COLO668 (cell line): ENCODE data around the gene KLHL29.

Experiments
- DNase-seq: peaks from one replicate; lab custom pipeline; 2025; ENCODE audit not compliant: unreplicated experiment; lab: John Stamatoyannopoulos, UW

Gene KLHL29

DNA sequence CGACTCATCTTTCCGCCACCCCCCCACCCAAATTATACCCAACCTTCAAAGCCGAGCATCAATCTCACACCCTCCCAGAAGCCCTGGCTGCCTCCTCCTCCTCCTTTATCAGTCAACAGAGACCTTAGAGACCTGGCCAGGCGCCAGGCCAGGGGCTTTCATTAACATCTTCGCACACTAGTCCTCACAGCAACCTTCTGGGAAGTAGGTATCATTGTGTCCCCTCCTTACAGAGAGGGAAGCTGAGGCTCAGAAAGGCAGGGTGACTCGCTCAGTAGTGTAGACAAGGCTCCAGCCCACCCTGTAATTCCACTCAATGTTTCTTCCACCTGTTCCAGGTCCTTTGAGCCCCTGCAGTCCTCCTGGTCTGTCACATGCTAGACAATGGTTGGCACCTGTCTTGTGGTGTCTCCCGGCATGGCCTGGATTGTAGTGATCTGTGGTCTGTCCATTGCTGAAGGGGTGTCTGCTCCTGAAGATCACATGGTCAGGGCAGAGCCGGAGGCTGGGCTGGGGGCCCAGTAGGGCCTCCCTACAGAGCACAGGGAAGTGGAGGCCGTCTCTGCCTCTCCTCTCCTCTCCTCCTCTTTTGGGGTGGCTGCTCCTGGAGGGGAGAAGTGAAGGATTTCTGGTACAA is 36.0 kb downstream of the KLHL29 start:
- DNase-seq: no peak

DNA sequence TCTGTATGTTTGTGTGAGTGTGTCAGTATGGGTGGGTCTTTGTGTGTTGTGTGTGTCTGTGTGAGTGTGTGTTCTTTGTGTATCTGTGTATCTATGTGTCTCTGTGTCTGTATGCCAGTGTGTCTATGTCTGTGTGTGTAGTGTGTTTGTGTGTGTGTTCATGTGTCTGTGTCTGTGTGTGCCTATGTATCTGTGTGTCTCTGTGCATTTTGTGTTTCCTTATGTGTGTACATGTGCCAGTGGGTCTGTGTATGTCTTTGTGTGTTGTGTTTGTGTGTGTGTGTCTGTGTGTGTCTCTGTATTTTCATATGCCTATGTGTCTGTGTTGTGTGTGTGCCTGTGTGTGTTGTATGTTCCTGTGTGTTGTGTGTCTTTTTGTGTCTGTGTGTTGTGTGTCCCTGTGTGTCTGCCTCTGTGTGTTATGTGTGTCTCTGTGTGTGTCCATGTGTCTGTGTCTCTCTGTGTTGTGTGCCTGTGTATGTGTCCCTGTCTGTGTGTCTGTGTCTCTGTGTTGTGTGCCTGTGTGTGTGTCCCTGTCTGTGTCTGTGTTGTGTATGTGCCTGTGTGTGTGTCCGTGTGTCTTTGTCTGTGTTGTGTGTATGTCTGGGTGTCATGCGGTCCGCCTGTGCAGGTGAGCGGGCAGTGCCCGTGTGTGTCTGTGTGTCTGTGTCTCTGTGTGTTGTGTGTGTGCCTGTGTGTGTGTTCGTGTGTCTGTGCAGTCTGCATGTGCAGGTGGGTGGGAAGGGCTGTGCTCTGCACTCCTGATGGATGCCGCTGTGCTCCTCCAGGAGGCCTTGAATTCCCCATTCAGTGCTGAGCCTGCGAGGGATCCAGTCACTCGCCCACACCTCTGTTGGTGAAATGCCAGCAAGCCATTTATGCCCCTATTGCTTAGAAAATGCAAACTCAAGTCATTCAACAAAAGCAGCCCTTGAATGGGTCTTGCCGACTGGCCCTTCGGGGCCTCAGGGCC is 37.4 kb downstream of the KLHL29 start:
- DNase-seq: no peak

DNA sequence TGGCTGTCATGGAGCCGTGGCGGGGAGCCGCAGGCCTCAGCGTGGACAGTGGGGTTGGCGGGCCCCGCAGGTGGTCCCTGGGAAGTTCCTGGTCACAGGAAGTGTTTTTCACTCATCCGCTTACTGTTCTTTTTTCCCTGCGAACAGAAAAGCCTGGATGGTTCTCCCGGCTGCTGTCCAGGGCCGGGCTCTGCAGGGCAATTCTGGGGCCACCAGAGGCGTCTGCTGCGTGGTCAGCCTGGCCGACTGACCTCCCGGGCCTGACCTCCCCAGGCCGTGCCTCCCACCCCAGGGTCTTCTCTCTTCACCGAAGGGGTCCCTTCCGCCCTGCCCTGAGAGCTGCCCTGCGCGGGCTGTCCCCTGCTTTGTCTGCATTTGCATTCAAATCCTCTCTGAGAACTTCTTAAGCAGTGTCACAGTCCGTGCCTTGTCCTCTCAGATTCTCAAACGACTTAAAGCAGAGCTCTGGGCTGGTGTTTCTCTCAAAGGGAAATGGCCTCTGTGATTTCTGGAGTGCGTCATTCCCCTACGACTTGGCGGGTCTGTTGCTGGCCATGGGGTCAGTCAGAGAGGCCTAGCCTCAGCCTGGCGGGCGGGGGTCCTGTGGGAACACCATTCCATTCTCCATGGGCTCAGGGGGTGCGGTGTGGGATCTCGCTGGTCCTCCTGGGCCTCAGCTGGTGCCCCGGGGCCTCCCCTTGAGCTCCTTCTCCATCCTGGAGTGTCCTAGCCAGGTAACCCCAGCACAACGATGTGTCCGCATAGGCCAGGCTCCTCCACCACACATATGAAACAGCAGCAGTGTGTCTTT is 38.3 kb downstream of the KLHL29 start:
- no peak for DNase-seq

- DNase-seq: no peak
Observed at GRCh38 chr2:23423873-23424680, 39.1 kb downstream of the KLHL29 start.

GRCh38 chr2:23425338-23425871 is 40.4 kb downstream of the KLHL29 start:
- DNase-seq: peak; percentile 17

DNA sequence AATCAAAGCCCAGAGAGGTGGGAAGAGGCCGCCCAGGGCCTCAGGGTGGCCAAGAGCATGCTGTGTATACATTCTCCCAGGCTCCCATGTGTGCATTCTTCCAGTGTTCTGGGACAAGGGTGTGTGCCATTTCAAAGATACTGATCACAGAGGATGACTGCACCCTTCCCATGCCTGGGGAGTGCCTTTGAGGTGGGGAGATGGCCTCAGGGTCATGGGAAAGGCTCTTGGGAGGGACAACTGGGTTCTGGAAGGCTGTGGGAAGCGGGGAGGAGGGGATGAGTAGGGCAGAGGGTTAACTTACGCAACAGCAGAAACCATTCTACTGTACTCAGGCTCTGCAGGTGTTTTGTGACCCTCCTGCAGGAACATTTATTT is 40.9 kb downstream of the KLHL29 start:
- DNase-seq: no peak

DNA sequence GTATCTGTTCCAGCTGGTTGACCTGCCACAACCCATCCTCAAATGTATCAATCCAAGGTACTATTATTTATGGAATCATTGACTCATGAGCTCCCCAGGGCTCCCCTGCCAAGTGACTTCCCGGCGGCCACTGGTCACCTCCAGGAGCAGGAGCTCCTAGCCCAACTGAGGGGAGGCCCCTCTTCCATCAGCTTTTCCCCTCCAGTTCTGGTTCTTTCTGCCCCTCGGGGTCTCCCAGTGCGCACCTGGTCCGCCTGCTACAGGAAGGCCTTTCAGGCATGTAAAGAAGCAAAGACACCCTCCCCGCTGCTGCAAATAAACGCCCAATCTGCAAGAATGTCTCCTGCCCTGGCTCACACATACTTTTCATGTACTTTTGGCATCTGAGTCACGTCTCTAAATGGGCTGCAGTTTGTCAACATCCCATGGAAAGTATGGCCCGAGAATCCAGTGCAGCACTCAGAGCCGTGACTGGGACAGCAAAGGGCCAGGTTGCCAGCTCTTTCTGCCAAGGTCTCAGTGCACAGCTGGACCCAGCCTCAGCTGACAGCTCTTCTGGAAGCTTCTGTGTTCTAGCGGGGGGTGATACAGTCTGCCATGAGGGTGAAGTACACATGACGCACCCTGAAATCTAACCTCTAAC is 41.4 kb downstream of the KLHL29 start:
- DNase-seq: no peak

GRCh38 chr2:23427350-23427749 is 42.4 kb downstream of the KLHL29 start:
- DNase-seq: no peak

GRCh38 chr2:23427976-23428375 is 43.0 kb downstream of the KLHL29 start:
- DNase-seq: no peak

DNA sequence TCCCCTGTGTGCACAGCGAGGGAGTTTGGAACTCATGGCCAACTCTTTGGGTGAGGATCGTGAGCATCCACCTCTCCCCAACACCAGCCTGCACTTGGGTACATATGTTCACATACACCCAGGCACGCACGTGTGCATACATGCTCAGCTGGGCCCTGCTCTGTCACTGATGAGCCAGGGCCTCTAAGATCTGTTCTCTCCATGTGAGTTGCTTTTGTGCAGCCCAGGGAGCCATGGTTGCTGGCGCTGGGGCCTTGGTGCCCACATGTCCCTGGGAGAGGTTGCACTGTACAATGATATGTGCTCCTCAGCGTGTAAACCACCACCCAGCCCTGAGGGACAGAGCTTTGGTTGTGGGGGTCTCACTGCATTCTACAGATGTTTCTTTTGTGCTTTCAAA is 44.1 kb downstream of the KLHL29 start:
- no peak for DNase-seq

DNA sequence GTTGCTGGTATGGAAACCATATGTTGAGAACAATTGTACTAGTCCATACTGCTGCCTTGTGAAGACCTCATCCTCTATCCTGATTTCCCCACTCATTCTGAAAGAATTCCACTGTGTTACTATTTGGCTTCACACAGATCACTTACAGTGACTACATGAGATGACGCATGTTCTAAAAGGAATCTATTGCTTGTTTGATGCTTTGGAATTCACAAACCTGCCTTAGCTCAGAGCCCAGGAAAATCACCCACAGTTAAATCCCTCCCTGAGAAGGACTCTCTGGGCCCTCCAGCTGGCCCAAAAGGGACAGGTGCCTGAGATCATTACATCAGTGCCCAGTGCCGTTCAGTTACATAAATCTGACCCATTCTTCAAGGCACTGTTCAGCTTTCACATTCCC is 45.3 kb downstream of the KLHL29 start:
- DNase-seq: no peak

DNA sequence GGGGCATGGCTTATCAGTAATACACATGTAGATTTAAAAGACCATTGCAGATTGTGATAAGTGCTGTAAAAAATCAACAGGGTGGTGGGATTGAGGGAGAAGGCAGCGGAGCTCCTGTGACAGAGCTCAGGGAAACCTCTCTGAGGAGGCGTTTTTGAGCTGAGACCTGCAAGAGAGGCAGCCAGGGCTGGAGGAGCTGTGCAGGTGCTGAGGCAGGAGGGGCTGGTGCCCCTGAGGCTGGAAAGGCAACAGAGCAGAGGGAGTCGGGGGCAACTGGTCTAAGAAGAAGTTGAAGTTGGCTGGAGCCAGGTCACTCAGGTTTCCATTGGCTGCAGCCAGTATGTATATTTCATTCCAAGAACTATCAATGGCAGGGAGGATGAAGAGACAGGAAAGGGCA is 47.6 kb downstream of the KLHL29 start:
- DNase-seq: no peak

DNA sequence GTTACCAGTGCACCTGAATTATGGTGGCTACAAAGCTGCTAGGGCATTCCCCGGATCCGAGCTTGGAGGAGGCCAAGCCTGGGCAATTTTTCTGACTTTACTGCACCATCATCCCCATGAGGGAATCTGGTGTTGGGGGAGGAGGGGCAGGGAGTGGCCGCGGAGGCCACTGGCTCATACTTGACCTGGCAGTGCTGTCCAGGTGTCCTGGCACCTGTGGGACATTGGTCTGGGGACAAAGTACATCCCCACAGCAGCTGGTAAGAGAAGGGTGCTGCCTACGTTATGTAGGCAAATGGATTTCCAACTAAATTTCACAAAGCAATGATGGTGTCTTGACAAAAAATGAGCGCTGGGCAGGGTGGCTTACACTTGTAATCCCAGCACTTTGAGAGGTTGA is 48.3 kb downstream of the KLHL29 start:
- DNase-seq: no peak

GRCh38 chr2:23434721-23435121 is 49.7 kb downstream of the KLHL29 start:
- DNase-seq: no peak

- no peak for DNase-seq
Observed at GRCh38 chr2:23435250-23436035, 50.5 kb downstream of the KLHL29 start.

- peak; percentile 20 for DNase-seq
Observed at GRCh38 chr2:23436346-23437098, 51.5 kb downstream of the KLHL29 start.

DNA sequence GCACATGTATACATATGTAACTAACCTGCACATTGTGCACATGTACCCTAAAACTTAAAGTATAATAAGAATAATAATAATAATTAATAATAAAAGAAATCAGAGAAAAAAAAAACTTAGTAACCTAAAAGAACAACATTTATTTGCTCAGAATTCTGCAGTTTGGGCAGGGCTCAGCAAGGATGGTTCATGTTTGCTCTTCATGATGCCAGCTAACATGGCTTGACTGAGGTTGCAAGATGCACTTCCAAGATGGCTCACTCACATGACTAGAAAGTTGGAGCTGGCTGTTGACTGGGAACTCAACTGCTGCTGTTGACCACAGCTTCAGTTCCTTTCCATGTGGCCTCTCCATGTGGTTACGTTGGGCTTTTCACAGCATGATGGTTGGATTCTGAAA is 56.4 kb downstream of the KLHL29 start:
- DNase-seq: no peak

DNA sequence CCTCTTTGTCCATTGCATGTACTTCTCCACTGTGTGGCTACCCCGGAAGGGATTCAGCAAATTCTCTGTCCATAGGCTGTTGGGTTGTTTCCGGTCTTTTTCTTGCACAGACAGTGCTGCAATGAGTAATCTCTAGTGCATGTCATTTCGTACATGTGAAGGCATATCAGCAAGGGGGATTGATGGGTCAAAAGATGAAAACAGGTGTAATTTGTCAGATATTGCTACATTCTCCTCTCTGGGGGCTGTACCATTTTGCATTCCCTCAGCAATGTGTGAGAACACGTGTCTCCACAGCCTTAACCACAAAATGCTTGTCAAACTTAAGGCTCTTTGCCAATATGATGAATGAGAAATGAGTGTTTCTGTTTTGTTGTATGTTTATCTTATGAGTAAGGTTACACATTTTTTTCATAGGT is 60.5 kb downstream of the KLHL29 start:
- DNase-seq: no peak
